ENCODE measurements around the gene SWI5.

GRCh38 chr9:128288273-128289004, 12.4 kb downstream of the SWI5 start:
- TF ChIP-seq REST (IDR thresholded peaks at IDR 0.05; ENCODE audit: insufficient read depth in 1 of 2, low read depth in 2 of 2, low read length in 2 of 2) (no peak), POLR2AphosphoS5 (IDR thresholded peaks at IDR 0.05; ENCODE audit: low read depth, low read length) (no peak)

All from PFSK-1 (cell line).